IPS-20b (cell line): ENCODE data around the gene VAMP3.
"Not testable (repeated sequence)": the region's sequence is repeated elsewhere in the genome, so short reads cannot be mapped to it uniquely, and the experiment has no call there.

Experiments
- H3K27ac ChIP-seq: one replicate; pipeline ENCODE4 v1.5.1; 2013; ENCODE audit warnings: low read length
- H3K27me3 ChIP-seq: 2 replicates; pipeline ENCODE4 v1.6.1; 2013; ENCODE audit warnings: mild to moderate bottlenecking, low read length, inconsistent platforms; ENCODE audit not compliant: insufficient read depth
- H3K36me3 ChIP-seq: 2 replicates; pipeline ENCODE4 v1.6.1; 2013; ENCODE audit warnings: low read depth, mild to moderate bottlenecking, inconsistent platforms, low read length, moderate library complexity; ENCODE audit not compliant: insufficient read depth
- H3K4me1 ChIP-seq: 2 replicates; pipeline ENCODE4 v1.6.1; 2013; ENCODE audit warnings: mild to moderate bottlenecking, control low read depth, inconsistent platforms, low read length, moderate library complexity; ENCODE audit not compliant: insufficient read depth
- H3K4me3 ChIP-seq: 2 replicates; pipeline ENCODE4 v1.5.1; 2013; ENCODE audit warnings: mild to moderate bottlenecking, low read length, inconsistent platforms
- H3K9ac ChIP-seq: 2 replicates; pipeline ENCODE4 v1.6.1; 2013; ENCODE audit warnings: low read depth, mild to moderate bottlenecking, inconsistent platforms, low read length, moderate library complexity
- H3K9me3 ChIP-seq: 2 replicates; pipeline ENCODE4 v1.6.1; 2013; ENCODE audit warnings: mild to moderate bottlenecking, low read depth, low read length, inconsistent platforms; ENCODE audit not compliant: insufficient read depth

Gene VAMP3

GRCh38 chr1:7785108-7785507, 14.0 kb downstream of the VAMP3 start:
- H3K4me1 ChIP-seq = no peaks in the 10 kb centered on the region
- H3K27ac ChIP-seq = no peak overlapping the region
- H3K4me3 ChIP-seq = peak overlapping the region; percentile 56
- peaks cover 9% of the 10 kb centered on the region for H3K27me3 ChIP-seq
- no peak overlapping the region for H3K9ac ChIP-seq
- H3K36me3 ChIP-seq = peaks cover 50% of the 10 kb centered on the region
- H3K9me3 ChIP-seq = peaks cover 6% of the 10 kb centered on the region

- H3K36me3 ChIP-seq = peaks cover 56% of the 10 kb centered on the region
- no peak overlapping the region for H3K9ac ChIP-seq
- H3K4me1 ChIP-seq = no peaks in the 10 kb centered on the region
- peaks cover 9% of the 10 kb centered on the region for H3K27me3 ChIP-seq
- no peak overlapping the region for H3K4me3 ChIP-seq
- H3K27ac ChIP-seq = no peak overlapping the region
- peaks cover 22% of the 10 kb centered on the region for H3K9me3 ChIP-seq
Observed at GRCh38 chr1:7786795-7787194, 15.7 kb downstream of the VAMP3 start.

- no peak overlapping the region for H3K27ac ChIP-seq
- H3K27me3 ChIP-seq = peaks cover 4% of the 10 kb centered on the region
- no peak overlapping the region for H3K9ac ChIP-seq
- H3K36me3 ChIP-seq = peaks cover 74% of the 10 kb centered on the region
- peaks cover 22% of the 10 kb centered on the region for H3K9me3 ChIP-seq
- no peak overlapping the region for H3K4me3 ChIP-seq
- H3K4me1 ChIP-seq = no peaks in the 10 kb centered on the region
Observed at GRCh38 chr1:7789828-7790227, 18.7 kb downstream of the VAMP3 start.

- H3K4me1 ChIP-seq, H3K27me3 ChIP-seq, H3K9ac ChIP-seq, H3K27ac ChIP-seq, H3K4me3 ChIP-seq: not testable (repeated sequence)
- peaks cover 74% of the 10 kb centered on the region for H3K36me3 ChIP-seq
- H3K9me3 ChIP-seq = peaks cover 22% of the 10 kb centered on the region
Observed at GRCh38 chr1:7791027-7791426, 19.9 kb downstream of the VAMP3 start.

GRCh38 chr1:7795406-7795805, 24.3 kb downstream of the VAMP3 start:
- Histone ChIP-seq H3K36me3 (peaks cover 44% of the 10 kb centered on the region), H3K9ac (no peak overlapping the region), H3K27me3 (no peaks in the 10 kb centered on the region), H3K4me1 (no peaks in the 10 kb centered on the region; the same call in 1 of the 2 replicates), H3K4me3 (no peak overlapping the region), H3K27ac (no peak overlapping the region), H3K9me3 (peaks cover 12% of the 10 kb centered on the region)

GRCh38 chr1:7805460-7805859, 34.4 kb downstream of the VAMP3 start:
- Histone ChIP-seq H3K27ac (no peak overlapping the region), H3K9ac (no peak overlapping the region), H3K4me1 (no peaks in the 10 kb centered on the region; the same call in 1 of the 2 replicates), H3K36me3 (peaks cover 42% of the 10 kb centered on the region), H3K27me3 (no peaks in the 10 kb centered on the region), H3K4me3 (no peak overlapping the region), H3K9me3 (no peaks in the 10 kb centered on the region)

GRCh38 chr1:7808253-7808844, 37.3 kb downstream of the VAMP3 start:
- Histone ChIP-seq H3K9me3 (peaks cover 8% of the 10 kb centered on the region), H3K4me3 (no peak overlapping the region), H3K27ac (no peak overlapping the region), H3K36me3 (peaks cover 46% of the 10 kb centered on the region), H3K9ac (no peak overlapping the region), H3K27me3 (no peaks in the 10 kb centered on the region), H3K4me1 (no peaks in the 10 kb centered on the region)

- no peak overlapping the region for H3K27ac ChIP-seq
- no peaks in the 10 kb centered on the region for H3K4me1 ChIP-seq
- H3K9ac ChIP-seq = no peak overlapping the region
- no peaks in the 10 kb centered on the region for H3K27me3 ChIP-seq
- peaks cover 18% of the 10 kb centered on the region for H3K9me3 ChIP-seq
- peaks cover 44% of the 10 kb centered on the region for H3K36me3 ChIP-seq
- H3K4me3 ChIP-seq = no peak overlapping the region
Observed at GRCh38 chr1:7809742-7810141, 38.6 kb downstream of the VAMP3 start.

- H3K36me3 ChIP-seq = peaks cover 44% of the 10 kb centered on the region
Observed at GRCh38 chr1:7810395-7810794, 39.3 kb downstream of the VAMP3 start.

GRCh38 chr1:7811476-7811875, 40.4 kb downstream of the VAMP3 start:
- Histone ChIP-seq H3K27me3 (no peaks in the 10 kb centered on the region), H3K36me3 (peaks cover 44% of the 10 kb centered on the region), H3K27ac (no peak overlapping the region), H3K9ac (no peak overlapping the region), H3K4me3 (no peak overlapping the region), H3K9me3 (peaks cover 18% of the 10 kb centered on the region), H3K4me1 (no peaks in the 10 kb centered on the region)

More at GRCh38 chr1:7810395-7810794, 39.3 kb downstream of the VAMP3 start:
- no peak overlapping the region for H3K27ac ChIP-seq
- H3K9me3 ChIP-seq = peaks cover 18% of the 10 kb centered on the region
- H3K4me1 ChIP-seq = no peaks in the 10 kb centered on the region
- H3K9ac ChIP-seq = no peak overlapping the region
- H3K27me3 ChIP-seq = no peaks in the 10 kb centered on the region
- H3K4me3 ChIP-seq = no peak overlapping the region

- no peak overlapping the region for H3K4me3 ChIP-seq
- peaks cover 39% of the 10 kb centered on the region for H3K36me3 ChIP-seq
- peaks cover 18% of the 10 kb centered on the region for H3K9me3 ChIP-seq
- H3K4me1 ChIP-seq = no peaks in the 10 kb centered on the region
- H3K27me3 ChIP-seq = no peaks in the 10 kb centered on the region
- no peak overlapping the region for H3K27ac ChIP-seq
- no peak overlapping the region for H3K9ac ChIP-seq
Observed at GRCh38 chr1:7813677-7814373, 42.7 kb downstream of the VAMP3 start.

GRCh38 chr1:7821282-7821681, 50.2 kb downstream of the VAMP3 start:
- Histone ChIP-seq H3K4me1 (no peaks in the 10 kb centered on the region), H3K9me3 (no peaks in the 10 kb centered on the region), H3K36me3 (peaks cover 32% of the 10 kb centered on the region), H3K9ac (no peak overlapping the region), H3K27ac (no peak overlapping the region), H3K4me3 (no peak overlapping the region), H3K27me3 (no peaks in the 10 kb centered on the region)
